ENCODE results near the gene TSPAN4. TPM values are rescaled to one million over a fixed set of nuclear protein-coding genes. Genes with fewer than 3 reads are reported as not detected.

TSPAN4 gene
- total RNA-seq, 4 donors from 2014 or later: 14.4 to 34.8 (median 21.5) TPM

- Histone ChIP-seq H3K36me3 (no peaks in the 10 kb centered on the region), H3K4me1 (peaks cover 0 to 5% of the 10 kb centered on the region in 2 donors), H3K27me3 (no peaks in the 10 kb centered on the region), H3K4me3 (no peak overlapping the region), H3K9me3 (no peaks in the 10 kb centered on the region), H3K27ac (no peak overlapping the region)
- DNase-seq (no peak), ATAC-seq (no peak)
- in situ Hi-C loops (cut with MboI; ENCODE audit: low sequenced_read_pairs in 4 of 4): no loop called here
- intact Hi-C loops (cut with DNase I; ENCODE audit: low total_unique reads): no loop called here
- TF ChIP-seq POLR2A (IDR thresholded peaks at IDR 0.05): no peak
- TF ChIP-seq, protein P1, sequence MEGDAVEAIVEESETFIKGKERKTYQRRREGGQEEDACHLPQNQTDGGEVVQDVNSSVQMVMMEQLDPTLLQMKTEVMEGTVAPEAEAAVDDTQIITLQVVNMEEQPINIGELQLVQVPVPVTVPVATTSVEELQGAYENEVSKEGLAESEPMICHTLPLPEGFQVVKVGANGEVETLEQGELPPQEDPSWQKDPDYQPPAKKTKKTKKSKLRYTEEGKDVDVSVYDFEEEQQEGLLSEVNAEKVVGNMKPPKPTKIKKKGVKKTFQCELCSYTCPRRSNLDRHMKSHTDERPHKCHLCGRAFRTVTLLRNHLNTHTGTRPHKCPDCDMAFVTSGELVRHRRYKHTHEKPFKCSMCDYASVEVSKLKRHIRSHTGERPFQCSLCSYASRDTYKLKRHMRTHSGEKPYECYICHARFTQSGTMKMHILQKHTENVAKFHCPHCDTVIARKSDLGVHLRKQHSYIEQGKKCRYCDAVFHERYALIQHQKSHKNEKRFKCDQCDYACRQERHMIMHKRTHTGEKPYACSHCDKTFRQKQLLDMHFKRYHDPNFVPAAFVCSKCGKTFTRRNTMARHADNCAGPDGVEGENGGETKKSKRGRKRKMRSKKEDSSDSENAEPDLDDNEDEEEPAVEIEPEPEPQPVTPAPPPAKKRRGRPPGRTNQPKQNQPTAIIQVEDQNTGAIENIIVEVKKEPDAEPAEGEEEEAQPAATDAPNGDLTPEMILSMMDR (IDR thresholded peaks at IDR 0.05 in 4 of 5, conservative IDR thresholded peaks at IDR 0.05 in 1 of 5): no peak
Observed at GRCh38 chr11:858053-858761, 15.6 kb downstream of the TSPAN4 start.

DNA sequence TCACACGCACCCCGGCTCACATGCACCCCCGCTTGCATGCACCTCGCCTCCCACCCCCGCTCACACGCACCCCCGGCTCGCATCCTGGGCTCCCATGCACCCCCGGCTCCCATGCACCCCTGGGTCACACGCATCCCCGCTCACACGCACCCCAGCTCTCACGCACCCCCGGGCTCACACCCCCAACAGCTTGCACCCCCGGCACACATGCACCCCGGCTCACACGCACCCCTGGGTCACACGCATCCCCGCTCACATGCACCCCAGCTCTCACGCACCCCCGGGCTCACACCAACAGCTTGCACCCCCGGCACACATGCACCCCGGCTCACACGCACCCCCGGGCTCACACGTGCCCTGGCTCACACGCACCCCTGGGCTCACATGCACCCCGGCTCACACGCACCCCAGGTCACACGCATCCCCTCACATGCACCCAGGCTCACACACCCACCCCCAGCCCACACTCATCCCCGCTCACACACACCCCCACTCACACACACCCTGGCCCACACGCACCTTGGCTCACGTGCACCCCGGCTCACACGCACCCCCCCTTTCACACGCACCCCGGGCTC lies 16.2 kb downstream of the TSPAN4 start:
- peaks cover 0 to 5% of the 10 kb centered on the region in 2 donors for H3K4me1 ChIP-seq

GRCh38 chr11:859394-860131 lies 16.9 kb downstream of the TSPAN4 start:
- Histone ChIP-seq H3K36me3 (peaks cover 0 to 8% of the 10 kb centered on the region in 2 donors), H3K4me3 (no peak overlapping the region), H3K9me3 (no peaks in the 10 kb centered on the region), H3K27ac (no peak overlapping the region), H3K4me1 (peaks cover 0 to 5% of the 10 kb centered on the region in 2 donors), H3K27me3 (no peaks in the 10 kb centered on the region)
- ATAC-seq: peak in 1 of 2 donors; percentile 10
- DNase-seq: no peak
- intact Hi-C loops (cut with DNase I; ENCODE audit: low total_unique reads): no loop called here
- TF ChIP-seq POLR2A (IDR thresholded peaks at IDR 0.05): no peak
- TF ChIP-seq, protein P1 (IDR thresholded peaks at IDR 0.05 in 4 of 5, conservative IDR thresholded peaks at IDR 0.05 in 1 of 5): no peak
- in situ Hi-C loops (cut with MboI; ENCODE audit: low sequenced_read_pairs in 4 of 4): no loop called here

More for the DNA sequence above, 16.2 kb downstream of the TSPAN4 start:
- no peak for TF ChIP-seq POLR2A (IDR thresholded peaks at IDR 0.05)
- TF ChIP-seq, protein P1 (IDR thresholded peaks at IDR 0.05 in 4 of 5, conservative IDR thresholded peaks at IDR 0.05 in 1 of 5): no peak
- in situ Hi-C loops (cut with MboI; ENCODE audit: low sequenced_read_pairs in 4 of 4): no loop called here
- ATAC-seq (no peak), DNase-seq (no peak)
- H3K27me3 ChIP-seq: no peaks in the 10 kb centered on the region
- no peak overlapping the region for H3K27ac ChIP-seq
- intact Hi-C loops (cut with DNase I; ENCODE audit: low total_unique reads): no loop called here
- H3K36me3 ChIP-seq: peaks cover 0 to 1% of the 10 kb centered on the region in 2 donors
- H3K9me3 ChIP-seq: no peaks in the 10 kb centered on the region
- H3K4me3 ChIP-seq: no peak overlapping the region

DNA sequence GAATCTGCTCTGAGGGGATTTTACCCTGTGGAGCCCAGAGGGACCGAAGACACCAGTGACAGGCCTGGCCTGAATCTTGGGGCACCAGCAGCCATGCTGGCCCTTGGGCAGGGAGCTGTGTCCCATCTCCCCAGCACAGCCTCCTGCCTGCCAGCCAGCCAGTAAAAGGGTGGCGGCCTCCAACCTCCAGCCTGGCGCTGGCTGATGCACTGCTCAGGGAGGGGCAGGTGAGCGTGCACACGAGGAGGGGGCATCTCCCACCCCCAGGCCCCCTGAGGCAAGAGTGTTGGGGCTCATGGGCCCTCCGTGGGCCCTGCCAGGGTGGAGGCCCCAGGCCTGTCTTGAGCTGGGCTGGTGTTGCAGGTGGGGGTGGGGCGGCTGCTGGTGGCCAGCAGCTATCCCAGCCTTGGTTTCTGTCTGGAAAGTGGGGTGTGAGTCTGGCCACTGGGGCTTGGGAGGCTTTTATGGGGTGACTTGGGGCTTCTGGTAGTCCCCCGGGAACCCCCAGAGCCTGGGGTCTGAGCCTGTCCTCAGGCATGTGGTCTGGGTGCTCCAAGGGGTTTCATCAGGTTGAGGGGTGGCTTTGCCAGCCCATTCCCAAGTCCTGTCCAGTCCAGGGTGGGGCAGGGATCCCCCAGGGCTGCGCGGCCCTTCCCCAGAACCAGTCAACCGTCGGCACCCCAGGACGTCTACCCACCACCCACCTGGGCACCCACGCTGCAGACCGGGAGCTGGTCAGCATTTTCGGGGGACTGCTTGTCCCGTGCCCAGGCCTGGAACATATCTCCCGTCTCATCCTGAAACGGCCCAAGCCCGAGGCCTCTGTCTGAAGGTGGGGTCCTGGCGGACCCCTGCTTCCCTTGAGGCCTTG lies 17.8 kb downstream of the TSPAN4 start:
- TF ChIP-seq POLR2A (IDR thresholded peaks at IDR 0.05): no peak
- TF ChIP-seq, protein P1 (IDR thresholded peaks at IDR 0.05 in 4 of 5, conservative IDR thresholded peaks at IDR 0.05 in 1 of 5): no peak
- intact Hi-C loops (cut with DNase I; ENCODE audit: low total_unique reads): no loop called here
- no peak overlapping the region for H3K4me3 ChIP-seq

More for the DNA sequence above, 17.8 kb downstream of the TSPAN4 start:
- peaks cover 0 to 8% of the 10 kb centered on the region in 2 donors for H3K36me3 ChIP-seq
- H3K27ac ChIP-seq: no peak overlapping the region
- DNase-seq: no peak
- H3K27me3 ChIP-seq: no peaks in the 10 kb centered on the region
- ATAC-seq: no peak
- no peaks in the 10 kb centered on the region for H3K9me3 ChIP-seq
- in situ Hi-C loops (cut with MboI; ENCODE audit: low sequenced_read_pairs in 4 of 4): no loop called here
- peaks cover 0 to 5% of the 10 kb centered on the region in 2 donors for H3K4me1 ChIP-seq

Measured in gastrocnemius medialis (tissue), 4 donors.